Stimulated activated CD8-positive, alpha-beta memory T cell treated with anti-CD3 and anti-CD28 coated beads, Interleukin-2, amount 100 ng/mL, for 1 hour (primary cell): ENCODE data around the gene KPTN.

Experiments
- DNase-seq, 2 donors: peaks; one replicate each; pipeline ENCODE4 v3.0.0-alpha.2; 2020; ENCODE audit warnings: low read depth in 2 of 2

KPTN gene

DNA sequence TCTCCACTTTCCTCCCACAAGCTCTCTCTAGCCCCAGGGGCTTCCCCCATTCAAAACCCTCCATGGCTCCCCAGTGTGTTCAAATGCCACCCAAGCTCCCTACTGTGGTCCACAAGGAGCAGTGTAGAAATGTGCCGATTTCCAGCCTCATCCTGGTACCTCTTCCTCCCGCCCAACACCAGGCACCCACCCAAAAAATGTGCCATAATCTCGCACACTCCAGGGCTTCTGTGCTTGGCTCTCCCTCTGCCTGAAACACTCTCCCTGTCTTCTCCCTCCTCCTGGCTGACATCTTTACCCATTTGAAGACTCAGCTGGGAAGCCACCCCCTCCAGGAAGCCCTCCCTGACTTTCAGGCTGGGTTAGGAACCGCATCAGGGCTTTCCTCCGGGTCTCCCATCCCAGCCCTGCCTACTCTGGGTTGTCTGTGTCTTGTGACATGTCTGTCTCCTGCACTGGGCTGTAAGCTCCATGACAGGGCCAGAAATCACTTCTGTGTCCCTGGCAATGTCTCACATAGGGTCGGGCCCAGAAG is 48.1 kb downstream of the KPTN start:
- no peak for DNase-seq

DNA sequence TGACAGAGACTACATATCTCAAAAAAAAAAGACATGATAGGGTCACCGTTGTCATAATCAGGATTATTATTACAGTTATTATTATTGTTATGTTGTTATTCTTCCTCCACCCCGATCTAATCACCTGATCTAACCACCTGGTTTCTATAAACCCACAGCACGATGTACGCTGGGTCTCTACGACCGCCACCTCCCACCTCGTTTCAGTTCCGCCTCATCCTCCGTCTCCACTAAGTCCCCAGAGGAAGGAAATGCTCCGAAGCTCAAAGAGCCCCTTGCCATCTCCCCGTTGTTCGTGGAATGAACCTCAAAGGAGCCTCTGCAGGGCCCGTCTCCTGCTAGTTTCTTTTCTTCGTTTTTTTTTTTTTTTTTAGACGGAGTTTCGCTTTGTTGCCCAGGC is 48.8 kb downstream of the KPTN start:
- no peak for DNase-seq

DNA sequence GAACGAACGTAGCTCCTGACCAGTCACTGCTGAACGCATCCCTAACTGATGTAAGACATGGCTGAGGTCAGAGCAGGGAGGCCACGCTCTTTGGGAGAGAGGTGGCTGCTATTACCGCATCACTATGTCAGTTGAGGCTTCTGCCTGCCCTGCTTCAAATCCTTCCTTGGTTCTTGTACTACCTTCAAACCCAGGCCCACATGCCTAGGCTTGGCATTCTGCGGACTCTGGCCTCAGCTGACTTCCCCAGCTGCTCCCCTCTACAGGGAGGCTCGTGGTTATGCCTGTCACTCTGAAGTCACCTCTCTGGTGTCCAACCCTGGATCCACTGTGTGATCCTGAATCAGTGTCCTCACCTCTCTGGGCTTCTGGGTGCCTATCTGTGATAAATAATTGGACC is 49.9 kb downstream of the KPTN start:
- DNase-seq, result no peak

- no peak for DNase-seq
Observed at GRCh38 chr19:47433121-47433520, 50.9 kb downstream of the KPTN start.

- DNase-seq, result no peak
Observed at GRCh38 chr19:47432499-47432898, 51.5 kb downstream of the KPTN start.

DNA sequence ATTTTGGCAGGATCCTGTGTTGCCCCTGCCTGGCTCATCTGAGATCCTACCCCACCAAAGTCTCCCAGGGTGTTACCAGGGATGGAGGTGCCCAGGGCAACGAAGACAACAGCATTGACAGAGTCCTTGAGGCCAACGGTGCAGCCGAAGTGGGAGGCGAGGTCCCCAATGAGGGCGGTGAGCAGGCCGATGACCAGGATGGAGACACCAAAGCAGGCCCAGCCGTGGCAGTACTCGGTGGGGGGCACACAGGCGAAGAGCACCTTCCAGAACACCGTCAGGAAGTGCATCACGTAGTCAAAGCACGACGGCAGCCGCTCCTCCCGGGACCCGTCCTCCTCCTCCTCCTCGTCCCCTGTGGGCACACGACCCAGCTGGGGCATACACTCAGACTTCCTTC is 51.9 kb downstream of the KPTN start:
- DNase-seq, result no peak

DNA sequence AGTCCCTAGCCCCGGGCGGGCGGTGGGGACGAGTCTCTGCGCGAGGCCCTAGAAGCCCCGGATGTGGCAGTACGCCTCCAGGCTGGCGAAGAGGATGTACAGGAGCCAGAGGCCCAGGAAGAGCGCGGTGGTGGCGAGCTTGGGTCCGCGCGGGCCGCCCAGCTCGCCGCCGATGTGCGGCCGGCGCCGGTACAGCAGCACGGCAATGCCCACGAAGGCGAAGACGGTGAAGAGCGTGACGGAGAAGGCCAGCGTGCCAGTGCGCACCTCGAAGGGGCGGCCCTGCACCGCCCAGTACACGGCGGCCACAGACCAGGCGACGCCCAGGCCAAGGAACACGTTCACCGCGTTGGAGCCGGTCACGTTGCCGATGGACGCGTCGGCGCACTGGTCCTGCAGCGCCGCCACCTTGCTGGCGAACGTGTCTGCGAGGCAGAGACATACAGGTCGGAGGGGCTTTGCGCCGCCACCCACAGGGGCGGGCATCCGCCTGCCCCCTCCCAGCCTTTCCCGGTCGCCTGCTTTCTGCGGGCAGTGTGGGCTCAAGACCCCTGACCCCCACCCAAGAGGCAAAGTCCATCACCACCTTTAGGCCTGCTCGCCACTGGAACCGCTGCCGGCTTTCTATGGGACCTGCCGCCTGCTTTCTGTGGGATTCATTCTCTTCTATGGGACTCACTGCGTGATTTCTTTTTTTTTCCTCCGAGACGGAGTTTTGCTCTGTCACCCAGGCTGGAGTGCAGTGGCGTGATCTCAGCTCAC is 53.8 kb downstream of the KPTN start:
- DNase-seq, result no peak

GRCh38 chr19:47429140-47429793 is 54.8 kb downstream of the KPTN start:
- DNase-seq, result no peak

GRCh38 chr19:47428177-47428894 is 55.7 kb downstream of the KPTN start:
- DNase-seq, result peak; percentile 20 to 65

- peak; percentile 34 to 47 for DNase-seq
Observed at GRCh38 chr19:47427241-47428176, 56.5 kb downstream of the KPTN start.
